GM21576 (cell line): Measurements from ENCODE around the gene CD36.

Source experiments
- ATAC-seq: cut with Tn5 transposase; IDR thresholded peaks from one replicate; pipeline ENCODE4 v1.9.1; 2021; ENCODE audit warnings: mild to moderate bottlenecking, moderate library complexity; ENCODE audit not compliant: unreplicated experiment

CD36 gene

GRCh38 chr7:80686576-80686975 is 48.1 kb downstream of the CD36 start:
- no peak for ATAC-seq

- ATAC-seq: no peak
Observed at GRCh38 chr7:80699045-80699638, 60.7 kb downstream of the CD36 start.

GRCh38 chr7:80699721-80700256 is 61.3 kb downstream of the CD36 start:
- ATAC-seq: no peak

DNA sequence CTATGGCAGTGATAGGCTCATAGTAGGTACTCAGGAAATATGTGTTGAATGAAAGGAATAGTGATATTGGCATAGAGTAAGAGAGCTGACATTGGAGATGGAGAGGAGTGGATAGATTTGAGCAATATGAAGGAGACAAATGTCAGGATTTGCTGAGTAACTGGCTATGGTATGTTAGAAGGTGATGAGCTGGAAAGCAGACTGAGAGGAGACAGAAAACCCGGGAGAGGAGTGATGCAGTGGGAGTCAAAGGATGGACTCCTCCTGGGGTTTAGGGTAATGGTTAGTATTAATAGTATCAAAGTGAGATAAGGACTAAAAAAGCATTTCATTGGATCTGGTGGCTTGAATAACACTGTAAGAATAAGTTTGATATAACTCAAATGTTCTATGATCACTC is 64.8 kb downstream of the CD36 start:
- ATAC-seq: no peak

DNA sequence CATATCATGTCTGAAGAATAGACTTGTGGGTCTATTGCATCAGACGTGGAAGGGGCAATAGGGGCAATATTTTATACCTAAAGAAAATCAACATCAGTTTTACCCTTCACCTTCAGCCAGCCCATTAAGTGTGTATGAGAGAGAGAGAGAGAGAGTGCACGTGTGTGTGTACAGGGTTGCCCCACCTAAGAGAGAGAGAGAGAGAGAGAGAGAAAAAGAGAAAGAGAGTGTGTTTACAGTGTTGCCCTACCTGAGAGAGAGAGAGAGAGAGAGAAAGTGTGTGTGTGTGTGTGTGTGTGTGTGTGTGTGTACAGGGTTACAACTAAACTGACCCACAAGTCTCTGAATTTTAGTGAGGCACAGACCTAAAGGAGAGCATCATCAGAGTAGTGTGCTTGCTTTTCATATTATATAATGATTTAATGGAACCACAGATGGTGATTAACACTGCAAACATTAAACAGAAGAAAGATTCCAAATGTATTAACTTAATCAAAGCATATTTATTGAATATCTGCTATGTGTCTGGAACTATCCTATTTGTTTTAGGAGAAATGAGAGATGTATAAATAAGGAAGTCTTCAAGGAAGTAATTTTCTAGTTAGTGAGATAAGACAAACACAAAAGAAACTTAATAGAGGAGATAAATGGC is 66.8 kb downstream of the CD36 start:
- ATAC-seq: no peak

DNA sequence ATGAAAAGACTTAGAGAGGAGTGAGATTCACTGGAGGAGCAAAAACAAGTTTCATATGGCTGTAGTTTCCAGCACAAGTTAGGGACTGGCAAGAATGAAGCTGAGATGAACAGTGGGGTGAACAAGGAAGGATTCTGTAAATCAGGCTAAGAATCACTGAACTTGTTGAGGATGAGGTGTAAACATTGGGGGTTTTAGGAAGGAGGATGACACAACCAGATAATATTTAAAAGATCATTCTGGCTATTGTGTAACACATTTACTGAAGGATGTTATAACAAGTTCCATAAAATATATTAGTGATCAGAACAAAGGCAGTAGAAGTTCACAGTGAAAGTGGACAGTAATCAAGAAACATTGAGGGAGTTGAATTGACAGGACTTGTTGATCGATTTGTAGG is 68.9 kb downstream of the CD36 start:
- ATAC-seq: no peak

- ATAC-seq: no peak
Observed at GRCh38 chr7:80708123-80708522, 69.7 kb downstream of the CD36 start.

DNA sequence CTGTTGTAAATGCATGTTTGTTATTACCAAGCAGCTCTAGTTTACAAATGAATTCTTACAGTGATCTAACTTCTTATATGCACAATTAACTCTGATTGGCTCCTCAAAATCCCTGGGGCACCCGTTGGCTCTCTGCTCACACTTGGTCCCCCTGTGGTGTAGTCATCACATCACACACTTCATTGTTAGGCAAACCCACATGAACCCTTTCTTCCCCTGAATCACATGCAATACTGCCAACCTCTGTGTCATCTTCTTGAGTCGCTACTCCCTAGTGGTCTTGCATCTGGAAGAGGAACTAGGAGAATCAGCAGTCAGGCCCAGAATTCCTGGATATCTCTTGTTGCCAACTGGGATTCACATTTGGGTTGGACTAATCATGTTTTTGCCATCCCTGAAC is 73.1 kb downstream of the CD36 start:
- no peak for ATAC-seq

GRCh38 chr7:80719261-80719660 is 80.8 kb downstream of the CD36 start:
- ATAC-seq: no peak

- ATAC-seq: no peak
Observed at GRCh38 chr7:80720146-80720545, 81.7 kb downstream of the CD36 start.

- ATAC-seq: no peak
Observed at GRCh38 chr7:80721883-80722615, 83.6 kb downstream of the CD36 start.

GRCh38 chr7:80722616-80723195 is 84.3 kb downstream of the CD36 start:
- no peak for ATAC-seq

- ATAC-seq: no peak
Observed at GRCh38 chr7:80724249-80724871, 85.9 kb downstream of the CD36 start.

- ATAC-seq: no peak
Observed at GRCh38 chr7:80725181-80725611, 86.8 kb downstream of the CD36 start.
